Epithelial cell of esophagus (primary cell): ENCODE data around the gene NEDD4L.
A peak's percentile ranks its signal among the peaks of the same experiment; 100 is the strongest.

Experiments
- DNase-seq: peaks from one replicate; pipeline ENCODE4 v3.0.0; 2010; ENCODE audit warnings: low read depth
- H3K4me3 ChIP-seq: 2 replicates; pipeline ENCODE4 v1.5.1; 2011; ENCODE audit warnings: mild to moderate bottlenecking, low read length, control low read depth
- CTCF ChIP-seq: IDR thresholded peaks from 2 replicates; pipeline ENCODE4 v1.5.1; 2011; ENCODE audit warnings: low read depth, mild to moderate bottlenecking, low read length, control low read depth, inconsistent platforms; ENCODE audit not compliant: insufficient read depth; ENCODE audit errors: missing control alignments

Gene NEDD4L

GRCh38 chr18:58227361-58227930 is 183.4 kb downstream of the NEDD4L start:
- no peak for DNase-seq
- H3K4me3 ChIP-seq: no peak overlapping the region
- TF ChIP-seq CTCF: no peak

GRCh38 chr18:58228176-58228575 is 184.2 kb downstream of the NEDD4L start:
- no peak for DNase-seq
- TF ChIP-seq CTCF: no peak

GRCh38 chr18:58228762-58229161 is 184.7 kb downstream of the NEDD4L start:
- DNase-seq: no peak
- H3K4me3 ChIP-seq: no peak overlapping the region
- no peak for TF ChIP-seq CTCF

More at GRCh38 chr18:58228176-58228575, 184.2 kb downstream of the NEDD4L start:
- no peak overlapping the region for H3K4me3 ChIP-seq

- no peak overlapping the region for H3K4me3 ChIP-seq
- no peak for TF ChIP-seq CTCF
- DNase-seq: no peak
Observed at GRCh38 chr18:58229162-58229561, 185.1 kb downstream of the NEDD4L start.

GRCh38 chr18:58230438-58231179 is 186.6 kb downstream of the NEDD4L start:
- no peak for TF ChIP-seq CTCF
- DNase-seq: peak; percentile 97
- H3K4me3 ChIP-seq: no peak overlapping the region

GRCh38 chr18:58231930-58232329 is 187.9 kb downstream of the NEDD4L start:
- no peak overlapping the region for H3K4me3 ChIP-seq
- DNase-seq: peak; percentile 64

More at GRCh38 chr18:58231930-58232329, 187.9 kb downstream of the NEDD4L start:
- peak; percentile 64 for TF ChIP-seq CTCF
